Vagina (tissue), 2 donors: ENCODE data around the gene NXPE1. TPM values are rescaled to one million over a fixed set of nuclear protein-coding genes. Genes with fewer than 3 reads are reported as not detected.

ENCODE experiments used
- DNase-seq, 2 donors: peaks; one replicate each; pipeline ENCODE4 v3.0.0-alpha.2; 2017; ENCODE audit errors: extremely low spot score in 2 of 2
- H3K27ac ChIP-seq: fragments of 200-600 bp; sonication (generic); one replicate; pipeline ENCODE4 v1.5.1; 2019
- H3K27me3 ChIP-seq: fragments of 200-600 bp; sonication (generic); one replicate; pipeline ENCODE4 v1.5.1; 2019
- H3K36me3 ChIP-seq, 2 donors: fragments of 200-600 bp; sonication (generic); one replicate each; pipeline ENCODE4 v1.5.1; 2017 to 2019
- H3K4me1 ChIP-seq: fragments of 200-600 bp; sonication (generic); one replicate; pipeline ENCODE4 v1.5.1; 2019
- H3K4me3 ChIP-seq, 2 donors: fragments of 200-600 bp; sonication (generic); 1 replicate in 1 of 2; 2 replicates in 1 of 2; pipeline ENCODE4 v1.5.1; 2016 to 2019
- H3K9me3 ChIP-seq: fragments of 200-600 bp; sonication (generic); one replicate; pipeline ENCODE4 v1.5.1; 2019
- CTCF ChIP-seq, 3 experiments: fragments of 450-650 bp in 2 of 3; fragments of 200-600 bp in 1 of 3; sonication (generic) in 1 of 3; IDR thresholded peaks; one replicate each; pipeline ENCODE4 v1.5.1; 2017 to 2019; ENCODE audit warnings: antibody characterized with exemption in 3 of 3, mild to moderate bottlenecking in 2 of 3, moderate library complexity in 2 of 3
- POLR2A ChIP-seq, 2 donors: fragments of 450-650 bp; IDR thresholded peaks; one replicate each; pipeline ENCODE4 v1.6.1; 2017; ENCODE audit warnings: antibody characterized with exemption in 2 of 2, mild to moderate bottlenecking in 2 of 2, moderate library complexity in 2 of 2
- POLR2AphosphoS5 ChIP-seq, 2 donors: sonication (generic); formaldehyde crosslinking; IDR thresholded peaks; one replicate each; pipeline ENCODE4 v1.9.0; 2017; ENCODE audit warnings: antibody characterized with exemption in 2 of 2, mild to moderate bottlenecking in 2 of 2, low read depth in 1 of 2; ENCODE audit not compliant: insufficient read depth in 1 of 2
- intact Hi-C: fragments of 100-400 bp; cut with DNase I; formaldehyde crosslinking; loops from one replicate; pipeline ENCODE4 v1.15.1; 2023
- total RNA-seq: library from RNA; depleted of rRNA; stranded (reverse); fragments of >200 nt; gene quantifications from one replicate; pipeline ENCODE4 v1.2.3, GENCODE V29; 2016

Gene NXPE1
- total RNA-seq, 1 donor from 2014 or later = not detected

GRCh38 chr11:114499756-114500155 lies 59.9 kb downstream of the NXPE1 start:
- DNase-seq = no peak
- intact Hi-C loops = no loop called here
- Histone ChIP-seq H3K27ac (no peak overlapping the region), H3K9me3 (no peaks in the 10 kb centered on the region), H3K27me3 (no peaks in the 10 kb centered on the region), H3K36me3 (no peaks in the 10 kb centered on the region), H3K4me1 (no peaks in the 10 kb centered on the region), H3K4me3 (no peak overlapping the region)
- TF ChIP-seq POLR2AphosphoS5 (IDR thresholded peaks at IDR 0.05; ENCODE audit: insufficient read depth in 1 of 2, low read depth in 1 of 2) (no peak), CTCF (IDR thresholded peaks at IDR 0.05) (no peak), POLR2A (IDR thresholded peaks at IDR 0.05) (no peak)

- H3K4me3 ChIP-seq = no peak overlapping the region
Observed at GRCh38 chr11:114496915-114497314, 62.8 kb downstream of the NXPE1 start.

GRCh38 chr11:114483929-114484328 lies 75.8 kb downstream of the NXPE1 start:
- Histone ChIP-seq H3K27ac (no peak overlapping the region), H3K4me1 (no peaks in the 10 kb centered on the region), H3K4me3 (no peak overlapping the region), H3K36me3 (no peaks in the 10 kb centered on the region), H3K27me3 (no peaks in the 10 kb centered on the region), H3K9me3 (no peaks in the 10 kb centered on the region)
- TF ChIP-seq CTCF (IDR thresholded peaks at IDR 0.05) (no peak), POLR2A (IDR thresholded peaks at IDR 0.05) (no peak), POLR2AphosphoS5 (IDR thresholded peaks at IDR 0.05; ENCODE audit: insufficient read depth in 1 of 2, low read depth in 1 of 2) (no peak)
- intact Hi-C loops = no loop called here
- DNase-seq = no peak

More at GRCh38 chr11:114496915-114497314, 62.8 kb downstream of the NXPE1 start:
- DNase-seq = no peak
- no peaks in the 10 kb centered on the region for H3K4me1 ChIP-seq
- no peak overlapping the region for H3K27ac ChIP-seq
- H3K27me3 ChIP-seq = no peaks in the 10 kb centered on the region
- no peaks in the 10 kb centered on the region for H3K36me3 ChIP-seq
- TF ChIP-seq CTCF (IDR thresholded peaks at IDR 0.05) = no peak
- TF ChIP-seq POLR2AphosphoS5 (IDR thresholded peaks at IDR 0.05; ENCODE audit: insufficient read depth in 1 of 2, low read depth in 1 of 2) = no peak
- no peak for TF ChIP-seq POLR2A (IDR thresholded peaks at IDR 0.05)
- H3K9me3 ChIP-seq = no peaks in the 10 kb centered on the region
- intact Hi-C loops = no loop called here

- intact Hi-C loops = no loop called here
- H3K36me3 ChIP-seq = no peaks in the 10 kb centered on the region
- no peak overlapping the region for H3K27ac ChIP-seq
- TF ChIP-seq POLR2A (IDR thresholded peaks at IDR 0.05) (no peak), POLR2AphosphoS5 (IDR thresholded peaks at IDR 0.05; ENCODE audit: insufficient read depth in 1 of 2, low read depth in 1 of 2) (no peak), CTCF (IDR thresholded peaks at IDR 0.05) (no peak)
- H3K27me3 ChIP-seq = no peaks in the 10 kb centered on the region
- H3K9me3 ChIP-seq = no peaks in the 10 kb centered on the region
- no peak overlapping the region for H3K4me3 ChIP-seq
- DNase-seq = no peak
- no peaks in the 10 kb centered on the region for H3K4me1 ChIP-seq
Observed at GRCh38 chr11:114482114-114482513, 77.6 kb downstream of the NXPE1 start.

GRCh38 chr11:114479331-114479730 lies 80.3 kb downstream of the NXPE1 start:
- TF ChIP-seq POLR2A (IDR thresholded peaks at IDR 0.05) (no peak), CTCF (IDR thresholded peaks at IDR 0.05) (no peak), POLR2AphosphoS5 (IDR thresholded peaks at IDR 0.05; ENCODE audit: insufficient read depth in 1 of 2, low read depth in 1 of 2) (no peak)
- intact Hi-C loops = no loop called here
- H3K36me3 ChIP-seq = no peaks in the 10 kb centered on the region
- no peak for DNase-seq
- H3K4me1 ChIP-seq = no peaks in the 10 kb centered on the region
- H3K9me3 ChIP-seq = no peaks in the 10 kb centered on the region
- H3K27me3 ChIP-seq = no peaks in the 10 kb centered on the region
- H3K27ac ChIP-seq = no peak overlapping the region
- H3K4me3 ChIP-seq = no peak overlapping the region
